MCF 10A (cell line): ENCODE results near the gene ZNF407. TPM values are rescaled to one million over a fixed set of nuclear protein-coding genes. Genes with fewer than 3 reads are reported as not detected.

Experiments used
- BruUV-seq: library from RNA; stranded (reverse); fragments of 400-500 nt; replicated peaks from 2 replicates; lab custom pipeline; 2021; lab: Mats Ljungman, UMichigan
- CTCF ChIA-PET: fragments of 300-600 bp; sonication (Branson Sonifier 250); formaldehyde crosslinking; extraction: SDS; loops from one replicate; lab custom pipeline; 2021; ENCODE audit warnings: antibody characterized with exemption, inconsistent platforms; lab: Yijun Ruan, JAX
- POLR2A ChIA-PET: fragments of 300-600, 350-650 bp; sonication (Branson Sonifier 250); formaldehyde crosslinking; extraction: SDS; loops from one replicate; lab custom pipeline; 2020; ENCODE audit warnings: antibody characterized with exemption, inconsistent platforms; lab: Yijun Ruan, JAX
- DNase-seq: peaks from one replicate; pipeline ENCODE4 v3.0.0-alpha.2; 2018; ENCODE audit not compliant: unreplicated experiment
- H3K27ac Mint-ChIP-seq: one replicate; pipeline ENCODE4 v1.8.0; 2022; ENCODE audit warnings: mild to moderate bottlenecking, low read depth, mixed read lengths; ENCODE audit not compliant: unreplicated experiment
- H3K27me3 Mint-ChIP-seq: one replicate; pipeline ENCODE4 v1.8.0; 2022; ENCODE audit warnings: mixed read lengths; ENCODE audit not compliant: insufficient read depth, unreplicated experiment
- H3K36me3 Mint-ChIP-seq: one replicate; pipeline ENCODE4 v1.8.0; 2022; ENCODE audit warnings: mild to moderate bottlenecking, moderate library complexity, mixed read lengths; ENCODE audit not compliant: insufficient read depth, unreplicated experiment
- H3K4me1 Mint-ChIP-seq: one replicate; pipeline ENCODE4 v1.8.0; 2022; ENCODE audit warnings: mixed read lengths; ENCODE audit not compliant: insufficient read depth, unreplicated experiment
- H3K4me3 Mint-ChIP-seq: one replicate; pipeline ENCODE4 v1.8.0; 2022; ENCODE audit warnings: mild to moderate bottlenecking, moderate library complexity, mixed read lengths; ENCODE audit not compliant: unreplicated experiment
- H3K9me3 Mint-ChIP-seq: one replicate; pipeline ENCODE4 v1.8.0; 2022; ENCODE audit warnings: mixed read lengths; ENCODE audit not compliant: unreplicated experiment
- intact Hi-C: fragments of 100-400 bp; cut with micrococcal nuclease; formaldehyde crosslinking; loops from 2 replicates; pipeline ENCODE4 v1.14.1; 2022
- total RNA-seq: library from RNA; stranded (reverse); gene quantifications from 2 replicates; pipeline ENCODE4 v1.2.3, GENCODE V29; 2022
- TF ChIP-seq, protein P1 (sequence below): fragments of 200-600 bp; IDR thresholded peaks from one replicate; pipeline ENCODE4 v1.8.0; 2022; ENCODE audit warnings: antibody characterized with exemption, mild to moderate bottlenecking; ENCODE audit not compliant: unreplicated experiment

ZNF407 gene
- total RNA-seq, 1 experiment from 2014 or later = 9.5 TPM

DNA sequence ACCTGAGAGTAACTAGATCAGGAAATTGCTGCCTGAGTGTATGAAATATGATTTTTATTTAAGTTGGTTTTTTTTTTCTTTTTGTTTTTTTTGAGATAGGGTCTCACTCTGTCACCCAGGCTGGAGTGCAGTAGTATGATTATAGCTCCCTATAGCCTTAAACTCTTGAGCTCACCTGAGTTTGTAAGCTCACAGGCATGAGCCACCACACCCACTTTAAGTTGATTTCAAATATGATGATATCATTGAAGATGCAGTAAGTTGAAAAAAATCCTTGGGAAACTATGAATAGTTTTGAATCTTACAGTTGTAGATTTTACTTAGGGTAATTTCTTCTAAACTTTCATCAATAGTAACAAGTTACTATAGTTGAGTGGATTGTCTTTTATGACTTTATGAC, 234.7 kb downstream of the ZNF407 start:
- DNase-seq = no peak
- ChIA-PET POLR2A (interaction anchor here (0.6 to 0.7 kb wide), 4 partner anchors 66 to 1175 kb away, joined by 3 read pairs; no protein-coding TSS in a partner anchor), CTCF (interaction anchor here (0.5 kb wide), 1 partner anchor 141 kb away, joined by 4 read pairs; no protein-coding TSS in a partner anchor)
- Mint-ChIP-seq H3K27ac (no peak overlapping the region), H3K4me1 (peaks cover 25% of the 10 kb centered on the region), H3K9me3 (no peaks in the 10 kb centered on the region), H3K27me3 (no peaks in the 10 kb centered on the region), H3K36me3 (peaks cover 4% of the 10 kb centered on the region), H3K4me3 (no peak overlapping the region)
- TF ChIP-seq, protein P1, sequence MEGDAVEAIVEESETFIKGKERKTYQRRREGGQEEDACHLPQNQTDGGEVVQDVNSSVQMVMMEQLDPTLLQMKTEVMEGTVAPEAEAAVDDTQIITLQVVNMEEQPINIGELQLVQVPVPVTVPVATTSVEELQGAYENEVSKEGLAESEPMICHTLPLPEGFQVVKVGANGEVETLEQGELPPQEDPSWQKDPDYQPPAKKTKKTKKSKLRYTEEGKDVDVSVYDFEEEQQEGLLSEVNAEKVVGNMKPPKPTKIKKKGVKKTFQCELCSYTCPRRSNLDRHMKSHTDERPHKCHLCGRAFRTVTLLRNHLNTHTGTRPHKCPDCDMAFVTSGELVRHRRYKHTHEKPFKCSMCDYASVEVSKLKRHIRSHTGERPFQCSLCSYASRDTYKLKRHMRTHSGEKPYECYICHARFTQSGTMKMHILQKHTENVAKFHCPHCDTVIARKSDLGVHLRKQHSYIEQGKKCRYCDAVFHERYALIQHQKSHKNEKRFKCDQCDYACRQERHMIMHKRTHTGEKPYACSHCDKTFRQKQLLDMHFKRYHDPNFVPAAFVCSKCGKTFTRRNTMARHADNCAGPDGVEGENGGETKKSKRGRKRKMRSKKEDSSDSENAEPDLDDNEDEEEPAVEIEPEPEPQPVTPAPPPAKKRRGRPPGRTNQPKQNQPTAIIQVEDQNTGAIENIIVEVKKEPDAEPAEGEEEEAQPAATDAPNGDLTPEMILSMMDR = no peak
- intact Hi-C loops = no loop called here
- no TSS peak for BruUV-seq

DNA sequence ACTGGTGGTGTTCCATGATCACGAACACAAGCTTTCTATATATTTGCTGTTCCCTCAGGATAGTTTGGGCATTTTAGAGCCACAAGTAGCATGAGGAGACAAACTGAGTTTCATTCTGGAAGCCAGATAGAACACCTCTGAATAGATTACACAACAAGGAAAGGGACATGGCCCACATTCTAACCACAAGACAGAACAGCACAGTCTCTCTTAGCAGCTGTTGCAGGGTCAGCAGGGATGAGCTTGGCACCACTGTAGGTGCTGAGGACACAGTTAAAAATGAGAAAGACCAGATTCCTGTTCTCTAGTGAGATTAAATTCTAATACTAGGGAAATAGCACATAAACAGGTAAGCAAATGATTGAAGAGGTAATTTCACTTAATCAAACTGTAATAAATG, 235.3 kb downstream of the ZNF407 start:
- H3K4me1 Mint-ChIP-seq = peaks cover 25% of the 10 kb centered on the region
- POLR2A ChIA-PET = no interaction called here
- no peak overlapping the region for H3K4me3 Mint-ChIP-seq
- intact Hi-C loops = no loop called here
- no peak for DNase-seq
- CTCF ChIA-PET = interaction anchor here (0.5 kb wide), 1 partner anchor 142 kb away, joined by 4 read pairs; no protein-coding TSS in a partner anchor
- no peaks in the 10 kb centered on the region for H3K9me3 Mint-ChIP-seq
- no TSS peak for BruUV-seq
- H3K27me3 Mint-ChIP-seq = no peaks in the 10 kb centered on the region
- TF ChIP-seq, protein P1 = no peak
- H3K36me3 Mint-ChIP-seq = peaks cover 4% of the 10 kb centered on the region
- no peak overlapping the region for H3K27ac Mint-ChIP-seq

DNA sequence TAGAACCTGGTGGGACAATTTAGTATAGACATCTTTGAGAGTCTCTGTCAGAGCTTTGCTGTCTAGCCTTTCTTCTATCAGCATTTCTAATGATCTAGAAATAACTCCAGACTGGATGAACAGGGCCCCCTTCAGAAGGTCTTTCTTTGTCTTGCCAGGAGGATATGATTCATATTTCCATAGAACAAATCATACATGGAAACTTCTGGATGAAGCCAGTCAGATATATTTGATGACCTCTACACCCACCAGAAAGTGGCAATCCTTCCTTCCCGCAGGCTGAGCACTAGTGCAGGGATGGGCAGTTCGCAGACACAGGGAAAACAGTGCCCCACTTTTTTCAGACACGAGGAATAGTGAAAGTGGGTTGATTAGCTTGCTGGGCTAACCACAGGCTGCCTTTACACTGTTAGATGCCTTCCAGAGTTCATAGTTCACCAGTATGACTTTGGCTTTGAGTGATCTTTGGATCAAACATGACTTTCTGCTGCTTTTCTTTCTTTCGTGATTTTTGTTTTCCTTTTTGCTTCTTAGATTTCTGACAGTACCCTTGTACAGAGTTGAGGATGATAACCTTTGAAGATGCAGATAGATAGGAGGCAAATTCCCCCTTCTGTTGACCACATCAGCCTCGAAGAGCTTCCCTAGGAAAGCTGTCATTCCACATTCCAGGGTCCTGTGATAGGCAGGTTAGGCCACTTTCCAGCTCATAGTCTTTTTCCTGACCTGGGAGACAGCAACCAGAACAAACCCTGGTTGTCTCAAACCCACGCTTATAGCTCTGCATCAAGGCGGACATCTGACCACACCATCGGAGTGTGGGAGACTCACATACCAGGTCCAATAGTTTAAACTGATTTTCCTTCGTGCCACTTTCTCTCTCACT, 237.0 kb downstream of the ZNF407 start:
- CTCF ChIA-PET = interaction anchor here (0.6 to 0.8 kb wide), 2 partner anchors 64 to 351 kb away, joined by 3 to 4 read pairs; no protein-coding TSS in a partner anchor
- H3K4me1 Mint-ChIP-seq = peaks cover 25% of the 10 kb centered on the region
- no peaks in the 10 kb centered on the region for H3K27me3 Mint-ChIP-seq
- no TSS peak for BruUV-seq
- H3K4me3 Mint-ChIP-seq = no peak overlapping the region
- TF ChIP-seq, protein P1 = no peak
- no peak for DNase-seq
- H3K36me3 Mint-ChIP-seq = peaks cover 4% of the 10 kb centered on the region
- intact Hi-C loops = no loop called here
- POLR2A ChIA-PET = interaction anchor here (0.6 kb wide), 1 partner anchor 111 kb away, joined by 3 read pairs; no protein-coding TSS in a partner anchor
- H3K9me3 Mint-ChIP-seq = no peaks in the 10 kb centered on the region
- H3K27ac Mint-ChIP-seq = no peak overlapping the region
